Ishikawa (cell line): ENCODE results near the gene KCTD5.

Experiments used
- CEBPB ChIP-seq: IDR thresholded peaks from 2 replicates; pipeline ENCODE4 v1.6.1; 2012
- CREB1 ChIP-seq: IDR thresholded peaks from 2 replicates; pipeline ENCODE4 v1.6.1; 2012; ENCODE audit warnings: low read depth
- EGR1 ChIP-seq: IDR thresholded peaks from 2 replicates; pipeline ENCODE4 v1.6.1; 2012
- EP300 ChIP-seq: IDR thresholded peaks from 2 replicates; pipeline ENCODE4 v1.6.1; 2012; ENCODE audit warnings: borderline replicate concordance
- FOXM1 ChIP-seq: IDR thresholded peaks from 2 replicates; pipeline ENCODE4 v1.6.1; 2012; ENCODE audit warnings: low read depth, borderline replicate concordance
- MAX ChIP-seq: IDR thresholded peaks from 2 replicates; pipeline ENCODE4 v1.6.1; 2012
- NFIC ChIP-seq: IDR thresholded peaks from 2 replicates; pipeline ENCODE4 v1.6.1; 2012
- RAD21 ChIP-seq: IDR thresholded peaks from 2 replicates; pipeline ENCODE4 v1.6.1; 2012; ENCODE audit warnings: low read depth
- REST ChIP-seq: IDR thresholded peaks from 2 replicates; pipeline ENCODE4 v1.6.1; 2012; ENCODE audit warnings: low read depth, mild to moderate bottlenecking
- TAF1 ChIP-seq: IDR thresholded peaks from 2 replicates; pipeline ENCODE4 v1.6.1; 2012; ENCODE audit warnings: low read depth, mild to moderate bottlenecking
- TCF12 ChIP-seq: IDR thresholded peaks from 2 replicates; pipeline ENCODE4 v1.6.1; 2012; ENCODE audit warnings: low read depth
- TEAD4 ChIP-seq: IDR thresholded peaks from 2 replicates; pipeline ENCODE4 v1.6.1; 2012
- USF1 ChIP-seq: IDR thresholded peaks from 2 replicates; pipeline ENCODE4 v1.6.1; 2012
- YY1 ChIP-seq: IDR thresholded peaks from 2 replicates; pipeline ENCODE4 v1.6.1; 2012; ENCODE audit warnings: low read depth
- ZBTB7A ChIP-seq: IDR thresholded peaks from 2 replicates; pipeline ENCODE4 v1.6.1; 2012; ENCODE audit warnings: low read depth

Gene KCTD5

GRCh38 chr16:2734844-2735515, 52.7 kb downstream of the KCTD5 start:
- TF ChIP-seq TEAD4 (no peak), EGR1 (no peak), EP300 (no peak), YY1 (no peak), TCF12 (no peak), USF1 (no peak), ZBTB7A (no peak), REST (no peak), MAX (no peak), NFIC (no peak), CEBPB (no peak), RAD21 (no peak), FOXM1 (no peak), CREB1 (no peak), TAF1 (no peak)

- TF ChIP-seq REST (no peak), TEAD4 (no peak), EP300 (no peak), ZBTB7A (no peak), CEBPB (no peak), TAF1 (no peak), USF1 (no peak), TCF12 (no peak), NFIC (no peak), MAX (no peak), CREB1 (no peak), FOXM1 (no peak), EGR1 (no peak), RAD21 (no peak), YY1 (no peak)
Observed at GRCh38 chr16:2736476-2737237, 54.3 kb downstream of the KCTD5 start.

GRCh38 chr16:2737238-2737605, 54.9 kb downstream of the KCTD5 start:
- TF ChIP-seq USF1 (no peak), EGR1 (no peak), YY1 (no peak), ZBTB7A (no peak), CREB1 (no peak), RAD21 (no peak), TEAD4 (no peak), EP300 (no peak), MAX (no peak), REST (no peak), FOXM1 (no peak), TAF1 (no peak), CEBPB (no peak), NFIC (no peak), TCF12 (no peak)
